22Rv1 (cell line): ENCODE measurements around the gene FAM229A.

ENCODE experiments used
- H3K27ac ChIP-seq: fragments of 450-650 bp; 2 replicates; pipeline ENCODE4 v1.5.1; 2017
- CTCF ChIP-seq: fragments of 450-650 bp; IDR thresholded peaks from 2 replicates; pipeline ENCODE4 v1.5.1; 2017; ENCODE audit warnings: mild to moderate bottlenecking
- ZFX ChIP-seq: fragments of 450-650 bp; IDR thresholded peaks from 2 replicates; pipeline ENCODE4 v1.6.1; 2017; ENCODE audit warnings: antibody characterized with exemption, borderline replicate concordance

Gene FAM229A

GRCh38 chr1:32376199-32376598, 13.9 kb upstream of the FAM229A start:
- H3K27ac ChIP-seq = no peak overlapping the region
- TF ChIP-seq ZFX = no peak
- TF ChIP-seq CTCF = no peak

- TF ChIP-seq CTCF (no peak), ZFX (no peak)
- H3K27ac ChIP-seq = no peak overlapping the region
Observed at GRCh38 chr1:32373996-32374592, 11.8 kb upstream of the FAM229A start.

- no peak overlapping the region for H3K27ac ChIP-seq
- TF ChIP-seq ZFX = no peak
- no peak for TF ChIP-seq CTCF
Observed at GRCh38 chr1:32372149-32372756, 10.0 kb upstream of the FAM229A start.

- no peak overlapping the region for H3K27ac ChIP-seq
- TF ChIP-seq ZFX (no peak), CTCF (no peak)
Observed at GRCh38 chr1:32367912-32368635, 5.8 kb upstream of the FAM229A start.

GRCh38 chr1:32365445-32365844, 3.2 kb upstream of the FAM229A start:
- no peak for TF ChIP-seq ZFX
- TF ChIP-seq CTCF = no peak
- H3K27ac ChIP-seq = 0 out of 2 replicates have a peak overlapping the region, but pooled peaks have one; percentile 2

- TF ChIP-seq ZFX = no peak
- no peak for TF ChIP-seq CTCF
- 0 out of 2 replicates have a peak overlapping the region, but pooled peaks have one; percentile 2 for H3K27ac ChIP-seq
Observed at GRCh38 chr1:32364836-32365235, 2.6 kb upstream of the FAM229A start.

- H3K27ac ChIP-seq = no peak overlapping the region
- TF ChIP-seq CTCF (no peak), ZFX (no peak)
Observed at GRCh38 chr1:32363713-32364112, 1.4 kb upstream of the FAM229A start.
